NCI-H1417 (cell line): ENCODE results near the gene CORO2B.
A peak's percentile ranks its signal among the peaks of the same experiment; 100 is the strongest.

Experiments used
- DNase-seq, 3 experiments: peaks; one replicate each; lab custom pipeline; 2025; lab: John Stamatoyannopoulos, UW

The CORO2B gene

GRCh38 chr15:68554721-68555678 lies 23.8 kb upstream of the CORO2B start:
- no peak for DNase-seq

GRCh38 chr15:68555679-68556037 lies 23.1 kb upstream of the CORO2B start:
- DNase-seq, result no peak

GRCh38 chr15:68556139-68556990 lies 22.4 kb upstream of the CORO2B start:
- DNase-seq, result no peak

GRCh38 chr15:68557469-68558317 lies 21.1 kb upstream of the CORO2B start:
- no peak for DNase-seq

- DNase-seq, result peak in 2 of 3 experiments; percentile 53 to 62
Observed at GRCh38 chr15:68558318-68559305, 20.2 kb upstream of the CORO2B start.

DNA sequence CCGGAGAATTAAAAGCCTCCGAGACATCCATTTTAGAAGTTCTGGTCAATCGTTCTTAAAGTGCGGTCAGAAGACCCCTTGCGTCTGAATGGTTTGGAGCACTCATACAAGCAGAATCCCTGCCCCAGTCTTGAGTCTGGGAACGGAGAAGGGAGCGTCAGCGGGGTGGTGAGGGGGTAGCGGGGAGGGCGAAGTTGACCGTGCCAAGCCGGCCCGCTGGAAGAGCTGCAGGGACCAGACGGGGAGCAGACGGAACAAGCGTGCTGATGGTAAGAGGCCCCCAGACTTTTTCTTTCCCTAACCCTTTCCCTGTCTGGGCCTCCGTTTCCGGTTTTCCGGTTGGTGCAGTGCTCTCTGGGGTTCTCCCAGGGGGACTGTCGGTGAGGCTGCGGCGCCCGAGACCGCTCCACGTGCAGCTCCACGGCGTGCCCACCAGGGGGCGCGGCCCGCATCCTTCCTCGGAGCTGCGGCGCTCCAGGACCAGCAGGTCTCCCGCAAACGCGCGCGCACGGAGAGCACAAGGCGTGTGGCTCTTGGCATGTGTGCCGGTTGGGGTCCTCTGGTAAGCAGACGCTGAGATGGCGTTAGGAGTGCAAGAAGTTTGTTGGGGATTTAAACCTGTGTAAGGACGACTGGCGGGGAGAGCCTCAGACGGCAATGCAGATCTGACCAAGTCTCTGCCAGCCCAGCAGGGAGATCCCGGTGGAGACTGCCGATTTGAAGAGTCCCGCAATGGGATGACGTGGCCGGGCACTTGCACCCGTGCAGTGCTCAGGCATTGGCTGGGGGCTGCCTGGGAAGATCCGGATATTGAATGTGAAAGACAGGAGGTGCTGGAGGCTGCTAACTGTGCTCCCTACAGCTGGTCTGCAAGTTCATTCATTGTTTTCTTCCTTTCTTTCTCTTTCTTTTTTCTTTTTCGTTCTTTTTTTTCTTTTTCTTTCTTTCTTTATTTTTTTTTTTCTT lies 19.2 kb upstream of the CORO2B start:
- peak; percentile 74 to 92 (median 86) for DNase-seq

DNA sequence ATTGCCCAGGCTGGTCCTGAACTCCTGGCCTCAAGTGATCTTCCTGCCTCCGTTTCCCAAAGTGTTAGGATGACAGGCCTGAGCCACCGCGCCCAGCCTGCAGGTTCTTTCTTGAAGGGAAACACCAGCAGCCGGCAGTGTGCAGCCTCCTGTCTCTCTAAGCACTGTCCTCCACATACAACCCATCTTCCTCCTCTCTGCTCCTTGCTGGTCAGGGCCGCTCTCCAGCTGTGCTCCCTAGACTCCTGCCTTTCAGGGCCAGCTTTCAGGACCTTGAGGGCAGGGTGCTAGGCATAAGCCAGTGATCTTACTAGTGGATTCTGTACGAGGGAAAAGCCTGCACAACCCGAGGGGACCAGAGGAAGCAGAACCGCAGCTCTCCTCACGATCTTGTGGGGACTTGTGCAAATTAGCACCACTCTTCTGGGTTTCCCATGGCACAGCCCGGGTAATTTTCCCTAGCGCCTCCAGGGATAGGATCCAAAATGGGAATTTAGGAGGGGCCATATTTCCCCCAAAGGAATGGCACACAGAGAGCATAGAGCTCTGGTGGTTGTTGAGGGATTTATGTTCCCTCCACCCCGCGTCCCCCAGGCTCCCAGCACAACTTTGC lies 18.2 kb upstream of the CORO2B start:
- DNase-seq, result peak in 1 of 3 experiments; percentile 32

- no peak for DNase-seq
Observed at GRCh38 chr15:68561171-68561900, 17.5 kb upstream of the CORO2B start.

DNA sequence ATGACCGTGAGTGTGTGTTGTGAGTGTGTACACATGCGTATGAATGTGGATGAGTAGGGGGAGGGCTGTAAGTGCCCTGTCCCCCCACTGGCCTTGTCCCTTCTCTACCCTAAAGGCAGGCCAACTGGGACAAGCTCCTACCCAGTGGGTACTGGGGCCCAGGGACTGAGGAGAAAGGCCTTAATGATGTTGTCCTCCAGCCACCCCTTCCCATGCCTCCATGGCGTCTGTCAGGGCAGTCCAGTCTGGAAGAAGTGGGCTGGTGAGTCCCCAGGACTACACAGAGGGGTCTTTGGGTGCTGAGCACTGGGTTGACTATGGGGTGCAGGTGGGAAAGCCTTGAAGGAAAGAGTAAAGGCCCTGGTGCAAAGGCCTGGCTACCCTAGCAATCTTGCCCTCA lies 16.9 kb upstream of the CORO2B start:
- DNase-seq, result no peak

- DNase-seq, result no peak
Observed at GRCh38 chr15:68564173-68564572, 14.6 kb upstream of the CORO2B start.

GRCh38 chr15:68565234-68565633 lies 13.6 kb upstream of the CORO2B start:
- no peak for DNase-seq

GRCh38 chr15:68565726-68566125 lies 13.1 kb upstream of the CORO2B start:
- DNase-seq, result no peak

- no peak for DNase-seq
Observed at GRCh38 chr15:68566377-68566954, 12.3 kb upstream of the CORO2B start.

DNA sequence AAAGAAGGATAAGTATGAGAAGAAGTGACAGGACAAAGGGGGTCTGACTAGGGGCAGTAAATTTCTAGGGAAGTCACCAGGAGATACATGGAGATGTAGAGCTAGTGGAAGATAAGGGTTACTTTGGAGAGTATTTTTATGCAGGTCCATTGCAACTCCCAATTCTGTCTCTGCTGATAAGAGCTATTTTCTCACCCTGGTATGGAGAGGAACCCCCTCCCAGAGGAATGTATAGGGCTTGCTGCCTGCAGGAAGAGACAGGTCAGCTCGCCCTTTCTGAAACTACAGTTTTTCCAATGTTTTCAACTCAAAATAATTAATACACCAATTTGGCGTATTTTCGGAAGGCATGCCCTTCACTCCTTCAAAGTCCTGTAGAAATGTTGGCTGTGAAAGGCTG lies 11.4 kb upstream of the CORO2B start:
- DNase-seq, result no peak

DNA sequence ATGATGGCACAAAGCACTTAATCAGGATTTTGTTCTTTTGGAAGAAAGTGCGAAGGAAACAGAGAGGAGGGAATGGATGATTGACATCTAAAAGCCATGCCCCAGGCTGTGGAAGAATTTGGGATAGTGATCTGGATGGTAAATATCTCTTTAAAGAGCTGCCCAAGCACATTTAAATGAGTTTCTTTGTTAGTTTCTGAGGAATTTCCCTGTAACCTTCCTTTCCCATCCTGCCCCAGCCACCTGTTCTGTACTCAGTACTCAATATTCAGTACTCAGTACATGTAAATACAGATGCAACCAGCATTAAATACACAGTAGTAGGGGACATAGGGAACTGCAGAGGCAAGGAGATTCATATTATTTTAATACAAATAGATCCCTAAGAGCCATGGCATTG lies 7.8 kb upstream of the CORO2B start:
- DNase-seq, result no peak

- DNase-seq, result no peak
Observed at GRCh38 chr15:68571582-68571981, 7.2 kb upstream of the CORO2B start.

DNA sequence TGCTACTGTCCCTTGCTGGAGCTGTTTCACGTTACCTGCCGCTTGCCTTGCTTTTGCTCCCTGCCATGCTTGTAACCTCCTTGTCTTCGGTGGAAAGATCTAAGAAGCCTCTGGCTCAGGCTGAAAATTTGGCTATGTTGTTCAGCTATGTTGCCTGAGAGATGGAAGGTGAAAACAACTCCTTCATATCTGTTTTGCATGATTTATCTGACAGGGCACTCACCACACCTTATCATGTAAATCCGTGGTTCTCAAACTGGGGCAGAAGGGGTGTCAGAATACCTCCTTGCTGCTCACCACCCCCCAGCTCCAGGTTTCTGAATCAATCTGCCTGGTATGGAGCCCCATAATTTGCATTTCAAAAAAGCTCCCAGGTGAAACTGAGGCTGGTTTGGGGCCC lies 6.5 kb upstream of the CORO2B start:
- DNase-seq, result no peak

DNA sequence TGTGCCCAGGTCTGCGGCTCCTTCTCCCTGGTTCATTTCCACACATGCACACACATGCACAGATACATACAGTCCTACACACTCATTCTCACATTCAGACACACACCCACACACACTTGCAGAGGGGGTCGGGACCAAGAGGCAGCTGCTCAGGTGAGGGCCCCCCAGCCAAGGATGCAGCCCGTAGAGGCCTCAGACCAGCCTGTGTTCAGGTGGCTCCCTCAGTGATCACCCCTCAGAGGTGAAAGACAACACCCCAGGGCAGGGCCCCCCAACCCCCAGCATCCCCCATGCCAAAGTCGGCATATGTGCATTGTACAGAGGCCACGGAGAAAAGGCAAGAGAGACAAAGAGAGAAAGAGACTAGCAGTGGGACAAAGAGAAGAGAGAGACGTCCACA lies 5.9 kb upstream of the CORO2B start:
- no peak for DNase-seq
